Liver (tissue), 9 donors: ENCODE measurements around the gene TMOD2. TPM values are rescaled to one million over a fixed set of nuclear protein-coding genes. Genes with fewer than 3 reads are reported as not detected.

Experiments
- DNase-seq: peaks from one replicate; pipeline ENCODE4 v3.0.0-alpha.2; 2017; ENCODE audit warnings: low spot score
- H3K27ac ChIP-seq, 2 donors: one replicate each; pipeline ENCODE4 v1.7.0; 2013; ENCODE audit warnings: inconsistent platforms in 2 of 2, low read length in 2 of 2, control low read depth in 1 of 2, low read depth in 1 of 2, mild to moderate bottlenecking in 1 of 2
- H3K27me3 ChIP-seq, 4 donors: one replicate each; pipeline versions ENCODE4 v1.6.1 to v1.7.0; 2013; ENCODE audit warnings: low read length in 3 of 4, inconsistent platforms in 1 of 4, mild to moderate bottlenecking in 1 of 4, moderate library complexity in 1 of 4; ENCODE audit not compliant: control insufficient read depth in 4 of 4, insufficient read depth in 4 of 4
- H3K36me3 ChIP-seq, 4 donors: one replicate each; pipeline versions ENCODE4 v1.6.1 to v1.7.0; 2013; ENCODE audit warnings: low read length in 3 of 4, mild to moderate bottlenecking in 3 of 4, low read depth in 1 of 4, moderate library complexity in 1 of 4; ENCODE audit not compliant: control insufficient read depth in 4 of 4, insufficient read depth in 3 of 4
- H3K4me1 ChIP-seq, 4 donors: one replicate each; pipeline versions ENCODE4 v1.6.1 to v1.7.0; 2013; ENCODE audit warnings: low read length in 3 of 4, mild to moderate bottlenecking in 3 of 4, moderate library complexity in 1 of 4; ENCODE audit not compliant: control insufficient read depth in 4 of 4, insufficient read depth in 4 of 4
- H3K4me3 ChIP-seq, 3 donors: one replicate each; pipeline versions ENCODE4 v1.6.1 to v1.7.0; 2013; ENCODE audit warnings: low read length in 3 of 3, control low read depth in 1 of 3, low read depth in 1 of 3, mild to moderate bottlenecking in 1 of 3
- H3K9ac ChIP-seq, 2 donors: one replicate each; pipeline ENCODE4 v1.7.0; 2013; ENCODE audit warnings: low read length in 2 of 2, mild to moderate bottlenecking in 2 of 2, moderate library complexity in 2 of 2, control low read depth in 1 of 2, low read depth in 1 of 2
- H3K9me3 ChIP-seq, 4 donors: one replicate each; pipeline versions ENCODE4 v1.6.1 to v1.7.0; 2013; ENCODE audit warnings: low read length in 3 of 4; ENCODE audit not compliant: control insufficient read depth in 4 of 4
- ATF3 ChIP-seq: IDR thresholded peaks from 2 replicates; pipeline ENCODE4 v1.6.1; 2016; ENCODE audit warnings: antibody characterized with exemption
- CTCF ChIP-seq: fragments of 150-350 bp; IDR thresholded peaks from 2 replicates; pipeline ENCODE4 v1.5.1; 2017; ENCODE audit warnings: improper control_type of control experiment, low read depth, low read length; ENCODE audit not compliant: missing input control
- EGR1 ChIP-seq, 2 donors: IDR thresholded peaks; 2 replicates each; pipeline ENCODE4 v1.6.1; 2016 to 2018; ENCODE audit warnings: antibody characterized with exemption in 2 of 2, low read depth in 2 of 2
- FOXA1 ChIP-seq: IDR thresholded peaks from 2 replicates; pipeline ENCODE4 v1.6.1; 2016; ENCODE audit warnings: antibody characterized with exemption
- FOXA2 ChIP-seq: IDR thresholded peaks from 2 replicates; pipeline ENCODE4 v1.6.1; 2016; ENCODE audit warnings: antibody characterized with exemption
- GABPA ChIP-seq, 2 donors: IDR thresholded peaks in 1 of 2; conservative IDR thresholded peaks in 1 of 2; 2 replicates each; pipeline ENCODE4 v1.6.1; 2016; ENCODE audit warnings: antibody characterized with exemption in 2 of 2, mild to moderate bottlenecking in 1 of 2, moderate library complexity in 1 of 2
- HNF4A ChIP-seq, 2 donors: conservative IDR thresholded peaks; 2 replicates each; pipeline ENCODE4 v1.6.1; 2016; ENCODE audit warnings: antibody characterized with exemption in 2 of 2, mild to moderate bottlenecking in 2 of 2
- HNF4G ChIP-seq: IDR thresholded peaks from 2 replicates; pipeline ENCODE4 v1.6.1; 2016; ENCODE audit warnings: antibody characterized with exemption
- JUND ChIP-seq, 2 donors: IDR thresholded peaks; 2 replicates each; pipeline ENCODE4 v1.6.1; 2016; ENCODE audit warnings: antibody characterized with exemption in 2 of 2
- MAX ChIP-seq: IDR thresholded peaks from 2 replicates; pipeline ENCODE4 v1.6.1; 2016; ENCODE audit warnings: antibody characterized with exemption
- NR2F2 ChIP-seq: IDR thresholded peaks from 2 replicates; pipeline ENCODE4 v1.6.1; 2016; ENCODE audit warnings: antibody characterized with exemption
- RAD21 ChIP-seq, 2 donors: IDR thresholded peaks; 2 replicates each; pipeline ENCODE4 v1.6.1; 2016; ENCODE audit warnings: antibody characterized with exemption in 2 of 2, mild to moderate bottlenecking in 2 of 2
- REST ChIP-seq: IDR thresholded peaks from 2 replicates; pipeline ENCODE4 v1.6.1; 2016; ENCODE audit warnings: antibody characterized with exemption, mild to moderate bottlenecking
- RXRA ChIP-seq, 2 donors: IDR thresholded peaks; 2 replicates each; pipeline ENCODE4 v1.6.1; 2017 to 2018; ENCODE audit warnings: antibody characterized with exemption in 2 of 2, mild to moderate bottlenecking in 1 of 2
- SP1 ChIP-seq: IDR thresholded peaks from 2 replicates; pipeline ENCODE4 v1.6.1; 2018; ENCODE audit warnings: antibody characterized with exemption, mild to moderate bottlenecking
- TAF1 ChIP-seq: conservative IDR thresholded peaks from 2 replicates; pipeline ENCODE4 v1.6.1; 2016; ENCODE audit warnings: antibody characterized with exemption, mild to moderate bottlenecking
- YY1 ChIP-seq: IDR thresholded peaks from 2 replicates; pipeline ENCODE4 v1.6.1; 2016; ENCODE audit warnings: antibody characterized with exemption, mild to moderate bottlenecking
- ZBTB33 ChIP-seq: IDR thresholded peaks from 2 replicates; pipeline ENCODE4 v1.6.1; 2016; ENCODE audit warnings: antibody characterized with exemption
- WGBS: extraction: QIAGEN DNeasy Blood & Tissue Kit; methylation state at CpG from one replicate; pipeline ENCODE4 v1.1.7; 2013; 5-methylcytosine and 5-hydroxymethylcytosine counted together
- polyA plus RNA-seq, 2 donors: library from polyadenylated mRNA; stranded (reverse) in 1 of 2; unstranded in 1 of 2; fragments of 200-250 nt in 1 of 2; fragments of >200 nt in 1 of 2; fragmentation: Nextera tagmentation in 1 of 2; extraction: Ambion mirVana in 1 of 2; gene quantifications; one replicate each; pipeline versions ENCODE4 v1.2.1 to v1.2.3, GENCODE V29; 2013 to 2015
- total RNA-seq, 2 donors: library from RNA; depleted of rRNA; stranded (reverse); fragments of >200 nt; gene quantifications; one replicate each; pipeline ENCODE4 v1.2.3, GENCODE V29; 2014
- donor health status: healthy.
- donor health status: healthy.
- donor health status: healthy.
- donor health status: healthy.
- donor health status: healthy.

TMOD2 gene
- total and polyA plus RNA-seq, 4 donors, result 0.46 to 2.1 (median 1.1) TPM

GRCh38 chr15:51842265-51842664 lies 90.9 kb downstream of the TMOD2 start (continued):
- TF ChIP-seq GABPA (IDR thresholded peaks at IDR 0.05 in 1 of 2, conservative IDR thresholded peaks at IDR 0.05 in 1 of 2) (no peak), ATF3 (no peak), RAD21 (IDR thresholded peaks at IDR 0.05) (no peak), SP1 (no peak)

- no peaks in the 10 kb centered on the region for H3K27me3 ChIP-seq
- no peak overlapping the region for H3K4me3 ChIP-seq
- peaks cover 7 to 10% (median 9%) of the 10 kb centered on the region in 4 donors for H3K4me1 ChIP-seq
- peak overlapping the region in 1 of 2 donors; percentile 9 for H3K27ac ChIP-seq
- no peak overlapping the region for H3K9ac ChIP-seq
- WGBS, result 52% methylated on average over 6 of the region's 6 CpGs
- TF ChIP-seq TAF1 (no peak), HNF4G (no peak), JUND (IDR thresholded peaks at IDR 0.05) (peak in 1 of 2 donors; percentile 14), HNF4A (conservative IDR thresholded peaks at IDR 0.05) (peak; percentile 48 to 59), FOXA2 (no peak)
- DNase-seq, result no peak
- H3K9me3 ChIP-seq, result no peaks in the 10 kb centered on the region
- H3K36me3 ChIP-seq, result no peaks in the 10 kb centered on the region
Observed at GRCh38 chr15:51842852-51843737, 91.7 kb downstream of the TMOD2 start.

- H3K9ac ChIP-seq, result no peak overlapping the region
- no peak overlapping the region for H3K27ac ChIP-seq
- H3K9me3 ChIP-seq, result no peaks in the 10 kb centered on the region
- DNase-seq, result no peak
- H3K27me3 ChIP-seq, result no peaks in the 10 kb centered on the region
- peaks cover 6 to 14% (median 8%) of the 10 kb centered on the region in 4 donors for H3K4me1 ChIP-seq
- no peaks in the 10 kb centered on the region for H3K36me3 ChIP-seq
- no peak overlapping the region for H3K4me3 ChIP-seq
- 87% methylated on average over 4 of the region's 4 CpGs for WGBS
- TF ChIP-seq YY1 (no peak), REST (no peak), NR2F2 (no peak), CTCF (no peak), ATF3 (no peak), MAX (no peak), FOXA2 (no peak), RAD21 (IDR thresholded peaks at IDR 0.05) (no peak), SP1 (no peak), ZBTB33 (no peak), GABPA (IDR thresholded peaks at IDR 0.05 in 1 of 2, conservative IDR thresholded peaks at IDR 0.05 in 1 of 2) (no peak), TAF1 (no peak), FOXA1 (no peak), RXRA (IDR thresholded peaks at IDR 0.05) (no peak), HNF4G (no peak), EGR1 (IDR thresholded peaks at IDR 0.05; ENCODE audit: low read depth in 2 of 2) (no peak), HNF4A (conservative IDR thresholded peaks at IDR 0.05) (no peak), JUND (IDR thresholded peaks at IDR 0.05) (no peak)
Observed at GRCh38 chr15:51844747-51845426, 93.5 kb downstream of the TMOD2 start.
